Smooth muscle cell of the brain vasculature (primary cell): ENCODE results near the gene CDK8.

Source experiments
- DNase-seq: peaks from one replicate; pipeline ENCODE4 v3.0.0-alpha.2; 2012; ENCODE audit warnings: low read depth, low spot score

Gene CDK8

DNA sequence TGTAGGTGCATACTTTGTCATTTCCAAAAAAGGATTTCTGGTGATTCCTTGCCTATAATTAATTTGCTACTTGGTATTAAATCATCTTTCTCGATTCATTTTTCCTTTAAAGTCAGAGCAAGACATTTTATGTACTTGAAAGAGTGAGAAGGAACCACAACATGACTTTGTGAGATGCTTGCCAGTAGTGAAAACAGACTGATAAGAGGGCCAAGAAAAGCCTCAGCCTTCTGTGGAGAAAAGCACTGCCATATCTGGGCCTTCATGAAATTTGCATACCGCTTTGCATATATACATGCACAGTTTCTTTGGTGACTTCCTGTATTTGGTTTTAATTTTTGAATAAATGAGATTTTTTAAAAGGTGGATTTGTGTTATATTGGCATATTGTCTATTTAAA is 128.4 kb downstream of the CDK8 start:
- no peak for DNase-seq

DNA sequence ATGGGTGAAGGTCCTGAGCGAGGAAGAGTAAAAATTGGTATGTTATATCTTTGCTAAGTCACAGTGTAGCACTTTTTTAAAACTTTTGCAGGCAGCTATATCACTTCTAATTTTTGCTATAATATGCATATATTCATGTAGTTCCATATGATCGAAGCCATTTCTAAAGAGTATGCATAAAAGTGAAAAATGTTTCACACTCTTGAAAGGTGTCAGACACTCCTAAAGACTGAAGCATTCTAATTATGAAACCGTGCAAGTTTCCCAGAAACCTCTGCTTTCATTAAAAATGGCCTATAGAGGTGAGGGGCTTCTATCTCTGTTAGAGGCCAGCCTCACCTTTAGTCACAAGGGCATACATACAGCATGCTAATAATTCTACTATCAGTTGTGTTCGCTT is 128.9 kb downstream of the CDK8 start:
- no peak for DNase-seq

DNA sequence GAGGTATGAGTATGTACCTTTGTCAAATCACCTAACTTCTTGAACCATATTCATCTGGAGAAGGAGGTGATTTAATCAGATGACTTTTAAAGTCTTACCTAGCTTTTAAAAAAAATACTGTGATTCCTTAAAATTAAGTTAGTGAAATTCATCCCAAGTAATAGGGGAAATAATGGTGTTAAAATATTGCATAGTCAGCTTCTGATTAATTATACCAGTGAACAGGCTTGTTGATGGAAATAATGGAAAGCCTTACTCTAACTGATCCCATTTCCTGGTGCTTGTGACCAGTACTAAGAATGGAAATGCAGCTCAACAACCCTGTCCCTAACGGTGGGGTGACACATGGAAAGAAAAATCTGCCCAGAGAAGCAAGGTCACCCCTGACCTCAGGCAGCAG is 130.7 kb downstream of the CDK8 start:
- no peak for DNase-seq

DNA sequence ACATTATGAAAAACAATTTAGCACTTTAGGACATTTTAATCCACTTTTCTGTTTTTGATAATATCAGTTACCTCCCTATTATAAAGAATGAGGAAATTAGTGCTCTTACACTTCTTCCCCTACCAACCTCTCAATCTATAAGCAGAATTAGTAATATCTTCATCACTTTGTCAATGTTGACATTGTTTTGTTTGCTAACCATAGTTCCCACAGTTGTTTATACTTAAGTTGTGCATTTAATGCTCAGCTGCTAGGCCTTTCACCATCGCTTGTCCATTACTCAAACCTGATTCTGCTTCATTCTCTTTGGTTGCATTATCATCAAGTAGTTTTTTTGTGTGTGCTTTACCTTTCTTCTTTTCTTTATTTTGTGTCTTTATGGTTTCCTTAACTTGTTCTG is 132.1 kb downstream of the CDK8 start:
- no peak for DNase-seq

DNA sequence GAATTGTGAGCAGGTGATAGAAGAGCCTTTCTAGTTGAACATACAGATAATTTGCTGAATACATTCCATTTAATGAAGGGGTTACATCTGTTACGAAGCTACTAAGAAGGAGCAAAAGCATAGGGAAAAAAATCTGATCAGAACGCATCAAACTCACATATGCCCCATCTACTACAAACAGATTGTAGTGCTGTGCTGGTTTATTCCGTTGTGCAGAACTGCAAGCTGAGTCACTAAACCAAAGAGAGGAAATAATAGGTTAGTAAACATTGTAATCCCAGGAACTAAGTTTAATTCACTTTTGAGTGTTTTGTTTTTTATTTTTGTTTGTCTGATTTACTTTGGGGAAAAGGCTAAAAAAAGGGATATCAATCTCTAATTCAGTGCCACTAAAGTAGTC is 136.3 kb downstream of the CDK8 start:
- DNase-seq: no peak

DNA sequence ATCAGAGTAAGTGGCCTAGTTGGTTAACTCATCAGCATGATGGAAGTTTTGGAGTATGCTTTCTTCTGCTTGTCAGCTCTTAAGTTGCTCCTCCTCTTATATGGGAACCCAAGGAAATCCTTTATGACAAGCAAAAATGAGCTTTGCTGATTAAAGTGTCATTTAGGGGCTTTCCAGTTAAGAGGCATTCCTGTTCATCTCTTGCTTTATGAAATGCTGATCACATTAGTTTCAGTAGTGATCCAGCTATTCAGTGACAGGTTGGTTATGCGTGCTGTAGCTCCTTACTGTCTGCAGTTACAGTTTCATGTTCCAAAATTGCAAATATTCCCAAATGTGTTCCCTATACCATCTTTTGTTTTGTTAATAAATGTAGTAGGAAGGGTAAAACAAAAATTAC is 146.6 kb downstream of the CDK8 start:
- no peak for DNase-seq

DNA sequence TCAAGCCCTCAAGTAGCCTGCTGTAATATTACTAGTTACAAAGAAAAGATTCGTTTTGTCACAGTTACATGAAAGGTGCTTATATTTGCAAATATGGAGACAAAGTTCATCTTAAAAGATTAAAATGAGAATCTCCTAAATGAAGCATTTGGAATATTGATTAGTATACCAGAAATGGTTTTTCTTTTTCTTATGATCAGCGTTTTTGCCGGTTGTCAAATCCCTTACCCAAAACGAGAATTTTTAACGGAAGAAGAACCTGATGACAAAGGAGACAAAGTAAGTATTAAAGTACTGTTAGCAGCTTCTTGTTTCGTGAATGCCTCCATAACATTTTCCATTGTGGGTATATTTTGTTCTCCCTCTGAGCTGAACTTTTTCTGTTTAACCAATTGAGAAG is 147.1 kb downstream of the CDK8 start:
- no peak for DNase-seq

DNA sequence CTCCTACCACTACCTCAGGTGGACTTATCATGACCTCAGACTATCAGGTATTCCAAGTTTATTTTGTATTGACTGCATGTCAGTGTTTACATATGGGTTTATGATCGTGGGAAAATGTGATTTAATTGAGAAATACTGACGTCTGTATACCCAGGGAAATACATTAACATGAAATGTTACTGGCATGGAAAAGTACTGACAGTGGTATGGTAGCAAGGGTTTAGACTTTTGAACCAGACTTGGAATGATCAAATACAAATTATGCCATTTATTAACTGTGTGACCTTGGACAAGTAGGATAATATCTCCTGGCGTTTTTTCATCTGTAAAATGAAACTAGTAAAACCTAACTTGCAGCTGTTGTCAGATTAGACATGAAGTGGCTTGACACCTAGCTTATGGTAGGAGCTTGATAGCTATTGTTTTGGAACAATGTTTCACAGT is 147.7 kb downstream of the CDK8 start:
- DNase-seq: no peak

DNA sequence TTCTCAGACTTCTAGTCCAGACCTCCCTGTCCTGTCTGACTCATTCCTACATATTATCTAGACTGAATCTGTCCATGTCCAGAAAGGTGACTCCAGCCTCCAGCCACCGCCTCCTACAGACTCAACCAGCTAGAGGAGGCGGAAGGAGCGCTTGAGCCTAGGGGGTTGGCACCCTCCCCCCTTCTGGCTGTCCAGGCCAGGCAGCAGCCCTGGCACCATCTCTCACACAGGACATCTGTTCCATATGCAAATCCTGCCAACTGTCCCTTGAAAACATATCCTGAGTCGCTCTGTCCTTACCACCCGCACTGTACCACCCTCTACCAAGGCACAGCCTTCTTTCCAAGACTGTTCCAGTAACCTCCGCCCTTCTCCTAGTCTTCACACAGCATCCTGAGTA is 152.9 kb downstream of the CDK8 start:
- DNase-seq: no peak

DNA sequence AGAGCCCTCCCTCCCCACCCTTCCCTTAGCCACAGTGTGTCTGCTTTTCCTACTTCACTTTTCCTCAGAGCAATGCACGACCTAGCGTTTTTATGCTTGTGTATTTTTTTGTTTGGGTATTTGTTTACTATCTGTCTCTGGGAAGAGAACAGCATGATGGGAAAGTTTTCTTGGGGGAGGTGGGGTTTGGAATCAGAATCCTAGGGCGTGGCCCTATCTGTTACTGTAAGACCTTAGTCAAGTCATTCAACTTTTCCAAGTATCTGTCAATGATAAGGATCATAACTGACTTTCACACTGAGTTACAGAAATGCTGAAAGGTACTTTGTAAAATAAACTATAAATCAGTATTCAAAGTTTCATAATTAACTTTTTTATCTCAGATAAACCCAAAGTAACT is 157.3 kb downstream of the CDK8 start:
- no peak for DNase-seq

DNA sequence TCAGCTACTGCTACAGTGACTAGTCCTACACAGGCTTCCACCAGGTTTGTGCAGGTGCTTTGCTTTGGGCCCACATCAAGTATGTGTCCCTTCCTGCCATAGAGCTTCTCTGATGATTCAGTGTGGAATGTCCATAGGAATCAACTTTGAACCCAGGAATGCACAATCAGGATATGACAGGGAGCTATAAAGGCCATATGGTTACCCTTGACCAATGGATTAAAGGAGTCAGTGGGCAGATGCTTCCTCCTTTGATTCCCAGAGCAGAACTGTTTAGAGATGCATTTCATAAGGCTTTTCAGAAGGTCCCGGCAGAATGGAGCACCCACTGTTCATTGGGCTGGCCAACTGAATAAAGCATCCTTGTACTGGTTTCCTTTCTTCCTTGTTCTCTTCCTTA is 158.3 kb downstream of the CDK8 start:
- DNase-seq: no peak

DNA sequence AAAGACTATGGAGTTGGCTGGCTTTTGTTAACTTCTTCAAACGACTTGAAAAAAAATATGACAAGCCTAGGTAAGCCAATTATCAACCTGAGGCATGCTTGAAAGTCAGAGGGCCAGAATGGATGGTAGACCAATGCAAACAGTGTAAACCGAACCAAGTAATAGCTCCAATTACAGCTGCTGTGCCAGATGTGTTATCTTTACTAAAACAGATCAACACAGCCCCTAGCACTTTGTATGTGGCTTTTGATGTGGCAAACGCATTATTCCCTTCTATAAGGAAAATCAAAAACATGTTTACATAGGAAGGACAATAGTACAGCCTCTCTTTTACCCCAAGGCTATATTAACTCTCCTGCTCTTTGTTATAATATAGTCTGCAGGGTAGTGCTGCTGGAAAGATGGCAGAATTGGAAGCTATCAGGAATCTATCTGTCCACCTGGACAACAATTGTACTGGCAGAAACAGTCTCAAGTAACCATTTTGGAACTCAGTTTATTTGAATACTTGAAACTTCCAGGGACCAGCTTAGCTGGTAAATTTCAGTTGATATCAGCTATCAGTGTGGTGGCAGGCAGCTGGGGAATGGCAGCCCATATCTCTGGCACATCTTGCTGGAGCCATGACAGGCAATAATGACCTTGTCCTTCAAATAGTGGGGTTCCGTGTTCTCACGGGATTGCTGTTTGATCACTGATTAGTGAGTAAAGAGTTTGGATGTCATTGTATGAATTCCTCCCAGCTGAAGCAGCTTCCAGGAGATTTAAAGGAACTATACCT is 159.2 kb downstream of the CDK8 start:
- DNase-seq: no peak

DNA sequence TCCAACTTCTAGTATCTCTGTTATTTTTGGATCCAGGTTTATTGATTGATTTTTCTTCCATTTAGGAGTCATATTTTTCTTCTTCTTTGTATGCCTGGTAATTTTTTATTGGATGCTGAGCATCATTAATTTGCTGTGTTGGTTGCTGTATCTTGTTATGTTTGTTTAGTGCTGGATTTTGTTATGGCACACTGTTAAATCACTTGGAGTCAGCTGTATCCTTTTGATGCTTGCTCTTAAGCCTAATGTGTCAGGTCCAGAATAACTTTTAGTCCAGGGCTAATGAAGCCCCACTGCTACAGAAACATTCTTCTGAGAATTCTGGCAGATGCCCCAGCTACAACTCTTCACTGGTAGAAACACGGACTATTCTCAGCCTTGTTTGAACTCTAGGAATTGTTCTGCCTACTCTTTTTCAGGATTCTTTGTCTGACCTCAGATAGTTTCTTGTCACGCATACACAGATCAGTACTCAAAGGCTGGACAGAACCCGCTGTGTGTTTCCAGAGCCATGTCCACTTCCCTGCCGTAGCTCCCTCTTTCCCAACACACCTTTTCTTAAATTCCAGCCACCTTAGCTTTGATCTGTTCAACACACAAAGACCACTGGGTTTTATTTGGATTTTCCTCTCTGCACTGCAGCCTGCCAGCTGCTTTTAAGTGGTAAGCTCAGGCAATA is 166.5 kb downstream of the CDK8 start:
- DNase-seq: no peak

DNA sequence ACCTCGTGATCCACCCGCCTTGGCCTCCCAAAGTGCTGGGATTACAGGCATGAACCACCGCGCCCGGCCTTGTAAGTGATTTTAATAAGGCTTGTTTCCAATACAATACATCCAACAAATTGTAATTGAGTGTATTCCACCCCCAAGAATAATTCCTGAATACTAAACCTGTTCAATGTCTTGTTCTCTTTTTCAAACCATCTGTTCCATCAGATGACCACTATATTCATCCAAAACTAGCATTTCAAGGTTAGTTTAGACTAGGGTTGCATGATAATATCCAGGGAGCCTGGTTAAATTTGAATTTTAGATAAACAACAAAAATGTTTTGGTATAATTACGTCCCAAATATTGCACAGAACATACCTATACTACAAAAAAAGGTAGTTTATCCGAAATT is 168.1 kb downstream of the CDK8 start:
- no peak for DNase-seq

DNA sequence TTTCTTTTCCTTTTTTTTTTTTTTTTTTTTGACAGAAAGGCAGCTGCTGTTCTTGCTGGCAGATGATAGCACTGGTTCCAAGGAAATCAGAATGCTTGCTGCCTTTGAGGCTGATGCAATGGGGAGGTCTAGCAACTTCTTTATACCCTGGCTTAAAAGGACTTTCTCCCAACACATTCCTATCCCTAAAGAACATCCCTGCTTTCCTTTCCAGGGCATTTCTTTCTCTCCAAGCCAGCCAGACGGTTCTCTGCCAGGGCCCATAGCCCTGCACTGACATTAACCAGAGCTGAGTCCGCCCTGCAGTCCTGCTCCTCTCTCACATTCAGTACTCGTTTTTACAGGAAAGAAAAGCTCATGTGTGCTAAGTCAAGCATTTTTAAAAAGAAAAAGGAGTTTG is 169.7 kb downstream of the CDK8 start:
- no peak for DNase-seq

DNA sequence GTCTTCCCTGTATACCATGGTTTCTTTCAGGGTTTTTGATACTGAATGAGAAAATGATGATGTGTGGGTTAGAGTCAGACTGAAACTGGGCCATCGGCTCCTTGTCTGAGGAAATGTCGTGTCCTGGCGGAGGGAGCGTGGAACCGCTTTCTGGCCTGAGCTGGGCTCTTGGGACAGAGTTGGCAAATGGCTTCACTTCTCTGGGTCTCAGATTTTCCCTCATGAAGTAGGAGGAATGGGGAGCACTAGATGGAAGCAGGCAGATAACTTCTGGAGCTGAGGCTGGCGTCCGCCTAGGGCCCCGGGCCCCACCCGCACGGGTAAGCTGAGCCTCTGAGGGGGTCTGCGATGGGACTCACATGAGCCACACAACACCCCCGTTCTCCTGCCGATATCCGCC is 170.3 kb downstream of the CDK8 start:
- no peak for DNase-seq

DNA sequence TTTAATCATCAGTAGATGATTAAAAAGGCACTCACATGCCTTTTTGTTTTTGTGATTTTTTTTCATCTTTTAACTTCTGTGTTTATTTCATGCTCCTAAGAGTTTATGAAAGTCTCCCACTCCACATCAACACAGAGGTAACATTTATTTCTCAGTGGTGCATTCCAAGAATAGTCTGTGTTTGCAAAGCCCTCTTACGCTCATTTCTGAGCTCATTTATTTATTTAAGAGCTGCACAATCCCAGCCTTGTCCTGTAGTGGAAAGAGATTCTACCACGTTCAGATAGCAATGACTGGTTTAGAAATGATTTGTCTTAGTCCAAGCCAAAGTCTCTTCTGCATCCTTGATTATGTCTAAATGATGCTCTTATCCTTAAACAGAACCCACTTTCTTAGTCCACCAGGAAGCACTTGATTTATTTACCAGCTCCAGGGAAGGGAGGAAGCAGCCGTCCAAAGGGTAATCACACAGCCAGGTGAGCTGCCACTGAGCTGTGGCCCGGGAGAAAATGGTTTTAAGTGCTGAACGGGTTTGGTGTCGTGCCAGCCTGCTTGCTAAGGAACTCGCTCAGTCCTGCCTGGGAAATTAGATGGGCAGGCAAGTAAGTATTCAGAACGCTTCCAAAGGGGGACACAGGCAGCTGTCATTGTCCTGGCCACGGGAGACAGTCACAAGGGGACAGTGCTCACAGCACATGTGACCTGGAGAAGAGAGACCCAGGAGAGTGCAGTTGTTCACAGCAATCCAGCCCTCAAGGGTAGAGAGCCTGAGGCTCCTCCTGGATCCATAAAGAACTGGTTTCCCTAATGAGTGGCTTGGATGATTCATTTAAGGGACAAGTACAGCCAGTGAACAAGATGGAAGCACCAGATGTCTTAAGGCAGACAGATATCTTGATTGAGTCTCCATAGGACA is 171.8 kb downstream of the CDK8 start:
- no peak for DNase-seq

DNA sequence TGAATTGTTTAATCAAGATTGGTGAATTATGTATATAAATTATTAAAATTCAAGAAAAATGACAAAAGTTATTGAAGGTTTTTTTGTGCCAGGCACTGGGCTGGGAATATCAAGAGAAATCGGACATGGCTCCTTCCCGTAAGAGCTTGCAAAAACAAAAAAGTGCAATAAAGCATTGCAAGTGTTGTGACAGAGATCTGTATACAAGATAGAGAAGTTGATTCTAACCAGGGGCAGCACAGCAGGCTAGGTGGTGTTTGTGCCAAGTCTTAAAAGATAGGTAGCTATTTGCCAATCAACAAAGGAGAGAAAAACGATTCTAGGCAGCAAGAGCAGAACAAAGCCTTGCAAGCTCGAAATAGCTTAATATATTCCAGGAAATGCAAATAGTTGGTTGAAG is 179.8 kb downstream of the CDK8 start:
- no peak for DNase-seq

DNA sequence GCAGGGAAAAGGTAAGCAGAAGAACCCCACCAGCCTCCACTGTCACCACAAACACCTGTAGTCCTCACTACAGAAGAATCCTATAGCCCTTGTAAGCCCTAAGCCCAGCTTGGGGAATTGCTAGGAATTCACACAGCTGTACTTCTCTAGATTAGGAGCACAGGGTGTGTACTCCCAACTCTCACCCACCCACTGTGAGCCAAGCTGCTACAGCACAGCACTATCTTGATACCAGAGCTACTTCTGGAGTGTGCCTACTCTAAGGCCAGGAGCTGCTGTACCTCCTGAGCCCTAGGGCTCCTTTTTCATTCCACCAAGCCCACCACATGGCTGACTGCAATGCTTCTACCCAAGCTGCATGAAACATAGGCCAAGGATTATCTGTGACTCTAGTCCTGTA is 181.2 kb downstream of the CDK8 start:
- no peak for DNase-seq

DNA sequence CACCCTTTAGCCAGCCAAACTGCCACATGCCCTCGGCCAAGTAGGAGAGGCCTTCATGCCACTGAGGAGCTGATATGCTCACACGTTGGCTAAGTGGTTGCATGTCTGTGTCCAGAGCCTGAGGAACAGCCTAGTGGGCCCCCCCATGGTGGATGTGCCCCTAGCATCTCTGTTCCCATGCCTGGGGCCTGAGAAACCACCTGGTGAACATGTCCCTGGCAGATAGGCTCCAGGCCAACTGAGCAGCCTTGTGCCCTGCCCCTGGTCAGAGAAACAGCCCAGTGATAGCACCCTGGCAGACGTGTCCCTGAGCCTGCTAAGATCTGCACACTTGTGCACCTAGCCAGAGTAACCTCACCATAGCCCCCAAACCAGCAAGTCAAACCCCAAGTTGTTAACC is 181.7 kb downstream of the CDK8 start:
- no peak for DNase-seq

DNA sequence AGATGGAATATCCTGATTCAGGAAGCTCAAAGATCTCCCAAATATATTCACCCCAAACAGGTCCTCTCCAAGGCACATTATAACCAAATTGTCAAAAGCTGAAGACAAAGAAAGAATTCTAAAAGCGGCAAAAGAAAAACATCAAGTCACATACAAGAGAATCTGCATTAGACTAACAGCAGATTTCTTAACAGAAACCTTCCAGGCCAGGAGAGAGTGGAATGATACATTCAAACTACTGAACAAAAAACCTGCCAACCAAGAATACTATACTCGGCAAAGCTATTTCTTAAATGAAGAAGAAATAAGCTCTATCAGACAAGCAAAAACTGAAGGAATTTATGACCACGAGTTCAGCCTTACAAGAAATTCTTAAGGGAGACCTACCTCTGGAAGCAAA is 183.0 kb downstream of the CDK8 start:
- DNase-seq: no peak

DNA sequence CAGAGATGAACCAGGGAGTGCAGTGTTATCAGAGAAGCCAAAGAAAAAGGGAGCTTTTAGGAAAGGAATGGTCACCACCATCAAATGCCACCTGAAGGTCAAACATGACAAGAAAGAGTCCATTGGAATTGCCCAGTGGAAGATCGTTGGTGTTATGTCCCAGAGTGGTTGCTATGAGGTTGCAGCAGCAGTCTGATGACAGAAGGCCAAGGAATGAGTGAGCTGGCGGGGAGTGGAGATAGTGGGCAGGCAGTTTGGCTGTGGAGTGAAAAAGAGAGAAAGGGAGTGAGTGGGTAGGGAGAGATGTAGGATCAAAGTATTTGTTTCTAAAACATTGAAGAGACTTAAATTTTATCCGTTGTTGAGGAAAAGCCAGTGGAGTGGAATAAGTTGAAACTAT is 186.2 kb downstream of the CDK8 start:
- DNase-seq: no peak
